Dermis lymphatic vessel endothelial cell (primary cell): Measurements from ENCODE around the gene USP48. TPM values are rescaled to one million over a fixed set of nuclear protein-coding genes. Genes with fewer than 3 reads are reported as not detected.

ENCODE experiments used
- total RNA-seq: library from RNA; depleted of rRNA; stranded (reverse); fragments of >200 nt; gene quantifications from 2 replicates; pipeline ENCODE4 v1.2.1, GENCODE V29; 2014

The USP48 gene, protein sequence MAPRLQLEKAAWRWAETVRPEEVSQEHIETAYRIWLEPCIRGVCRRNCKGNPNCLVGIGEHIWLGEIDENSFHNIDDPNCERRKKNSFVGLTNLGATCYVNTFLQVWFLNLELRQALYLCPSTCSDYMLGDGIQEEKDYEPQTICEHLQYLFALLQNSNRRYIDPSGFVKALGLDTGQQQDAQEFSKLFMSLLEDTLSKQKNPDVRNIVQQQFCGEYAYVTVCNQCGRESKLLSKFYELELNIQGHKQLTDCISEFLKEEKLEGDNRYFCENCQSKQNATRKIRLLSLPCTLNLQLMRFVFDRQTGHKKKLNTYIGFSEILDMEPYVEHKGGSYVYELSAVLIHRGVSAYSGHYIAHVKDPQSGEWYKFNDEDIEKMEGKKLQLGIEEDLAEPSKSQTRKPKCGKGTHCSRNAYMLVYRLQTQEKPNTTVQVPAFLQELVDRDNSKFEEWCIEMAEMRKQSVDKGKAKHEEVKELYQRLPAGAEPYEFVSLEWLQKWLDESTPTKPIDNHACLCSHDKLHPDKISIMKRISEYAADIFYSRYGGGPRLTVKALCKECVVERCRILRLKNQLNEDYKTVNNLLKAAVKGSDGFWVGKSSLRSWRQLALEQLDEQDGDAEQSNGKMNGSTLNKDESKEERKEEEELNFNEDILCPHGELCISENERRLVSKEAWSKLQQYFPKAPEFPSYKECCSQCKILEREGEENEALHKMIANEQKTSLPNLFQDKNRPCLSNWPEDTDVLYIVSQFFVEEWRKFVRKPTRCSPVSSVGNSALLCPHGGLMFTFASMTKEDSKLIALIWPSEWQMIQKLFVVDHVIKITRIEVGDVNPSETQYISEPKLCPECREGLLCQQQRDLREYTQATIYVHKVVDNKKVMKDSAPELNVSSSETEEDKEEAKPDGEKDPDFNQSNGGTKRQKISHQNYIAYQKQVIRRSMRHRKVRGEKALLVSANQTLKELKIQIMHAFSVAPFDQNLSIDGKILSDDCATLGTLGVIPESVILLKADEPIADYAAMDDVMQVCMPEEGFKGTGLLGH
- 54.8 and 66.9 TPM in 2 replicates for total RNA-seq

DNA sequence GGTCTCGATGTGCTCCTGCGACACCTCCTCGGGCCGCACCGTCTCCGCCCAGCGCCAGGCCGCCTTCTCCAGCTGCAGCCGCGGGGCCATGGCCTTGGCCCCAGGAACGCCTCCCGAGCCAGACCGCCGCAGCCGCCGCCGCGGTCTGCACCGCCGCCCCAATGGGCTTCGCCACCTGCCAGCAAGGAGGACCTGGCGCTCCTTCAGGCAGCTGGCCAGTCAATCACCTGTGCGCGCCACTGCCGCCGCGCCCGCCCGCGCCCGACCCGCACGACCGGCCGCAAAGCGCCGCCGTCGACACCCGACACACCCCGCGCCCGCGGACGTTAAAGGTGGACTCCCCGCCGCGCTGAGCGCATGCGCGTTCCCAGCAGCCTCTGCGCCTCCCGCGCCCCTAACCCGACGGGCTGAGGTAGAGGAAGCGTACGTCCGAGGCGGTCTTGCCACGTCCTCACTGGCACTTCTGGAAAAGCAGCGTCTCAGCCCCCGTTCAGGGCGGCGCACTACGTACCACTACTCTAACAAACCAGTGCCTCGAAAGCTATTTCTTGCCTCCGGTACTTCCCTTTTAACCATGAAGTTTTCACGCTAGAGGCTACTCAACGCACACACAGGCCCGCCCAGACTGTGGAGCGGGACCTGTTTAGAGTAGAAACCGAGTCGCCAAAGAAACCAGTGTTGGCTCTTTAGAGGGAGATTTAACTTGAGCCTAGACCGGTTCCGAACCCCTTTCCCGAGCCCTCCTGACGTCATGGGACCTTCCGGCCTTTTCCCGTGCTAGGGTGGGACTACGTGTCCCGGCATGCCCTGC is at the start of gene USP48:
Gene USP48 (minus strand): TSS at position 282 of the 811 bp plus-strand sequence. CDS start 192 bp downstream, at position 90.

DNA sequence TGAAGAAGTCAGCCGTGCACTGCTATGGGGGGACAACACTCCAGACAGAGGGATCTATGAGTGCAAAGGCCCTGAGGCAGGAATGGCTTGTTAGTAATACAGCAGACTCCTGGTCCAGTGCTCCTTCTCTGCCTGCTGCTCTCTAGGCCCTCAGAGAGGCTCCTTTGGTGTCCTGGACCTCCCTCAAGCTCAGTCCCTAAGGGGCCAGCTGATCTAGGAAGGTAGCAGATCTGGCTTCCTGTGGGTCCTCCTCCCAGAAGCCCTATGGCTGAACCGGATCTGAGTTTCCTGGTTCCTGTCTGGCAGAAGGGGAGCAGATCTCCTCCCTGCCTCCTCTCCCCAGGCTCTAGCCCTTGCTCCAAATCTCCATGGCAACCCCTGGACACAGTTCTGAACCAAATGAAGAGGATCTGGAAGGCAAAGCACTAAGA is 28.9 kb upstream of the USP48 start, which contains the start of gene LDLRAD2:
Gene LDLRAD2 (plus strand): TSS at position 391 of the 431 bp plus-strand sequence. CDS start 187 bp downstream, outside the sequence.

DNA sequence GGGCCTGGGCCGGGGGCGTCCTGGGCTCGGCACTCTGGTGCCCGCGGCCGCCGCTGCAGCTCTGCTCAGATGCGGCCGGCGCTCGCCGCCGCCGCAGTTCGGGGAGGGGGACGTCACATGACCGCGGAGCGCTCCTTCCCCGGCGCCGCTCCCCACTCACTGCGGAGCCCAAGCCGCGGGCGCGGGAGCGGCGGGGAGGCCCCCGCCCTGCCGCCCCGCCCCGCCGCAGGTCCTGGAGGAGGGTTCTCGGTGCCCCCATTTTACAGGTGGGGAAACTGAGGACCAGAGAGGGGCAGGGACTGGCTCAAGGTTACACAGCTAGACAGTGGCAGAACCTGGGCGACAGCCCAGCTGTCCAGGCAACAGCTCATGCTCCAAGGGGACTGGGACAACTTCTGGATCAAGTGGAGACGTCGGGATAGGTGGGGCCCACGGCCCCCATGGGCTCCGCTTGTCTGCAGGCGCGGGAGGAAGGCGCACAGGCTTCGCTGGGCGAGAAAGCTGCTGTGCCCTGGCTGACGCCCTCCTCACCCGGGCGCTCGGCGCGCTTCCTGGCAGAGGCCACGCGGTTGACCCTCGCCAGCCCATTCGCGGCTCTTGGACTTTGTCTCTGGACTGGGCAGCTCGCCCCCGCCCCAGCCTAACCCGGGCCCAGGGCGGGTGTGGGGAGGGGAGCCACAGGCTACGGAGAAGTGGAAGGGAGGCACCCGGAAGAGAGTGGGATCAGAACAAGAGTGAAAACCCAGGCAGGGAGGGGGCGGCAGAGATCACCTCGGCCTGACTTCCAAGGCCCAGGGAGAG is 113.5 kb downstream of the USP48 start, which contains the start of gene RAP1GAP:
Gene RAP1GAP (minus strand): TSS at position 100 of the 801 bp plus-strand sequence. CDS start 49,325 bp downstream, outside the sequence.

Other genes with a start within 250 kb of the USP48 start
- under 0.01 TPM in 2 replicates for gene RAP1GAP, start 113.8 kb downstream of the USP48 start, total RNA-seq
- gene LDLRAD2, start 29.1 kb upstream of the USP48 start, total RNA-seq = 0.09 and 0.11 TPM in 2 replicates
- gene HSPG2, start 154.2 kb upstream of the USP48 start, total RNA-seq = 192 and 239 TPM in 2 replicates
- 0.09 TPM in 1 of 2 replicates, not detected in the other for gene CELA3B, start 193.9 kb upstream of the USP48 start, total RNA-seq
- gene CELA3A, start 218.5 kb upstream of the USP48 start, total RNA-seq = not detected in 2 replicates